ENCODE results near the gene AGBL4. TPM values are rescaled to one million over a fixed set of nuclear protein-coding genes. Genes with fewer than 3 reads are reported as not detected.

Gene AGBL4
- total RNA-seq, 2 donors from 2014 or later = not detected

GRCh38 chr1:49465486-49466185 lies 558.1 kb downstream of the AGBL4 start:
- no peaks in the 10 kb centered on the region for H3K9me3 ChIP-seq
- H3K36me3 ChIP-seq = no peaks in the 10 kb centered on the region
- ATAC-seq (ENCODE audit: insufficient number of reproducible peaks, low FRiP score, low read depth) (no peak), DNase-seq (ENCODE audit: low spot score) (no peak)
- H3K4me3 ChIP-seq = no peak overlapping the region
- TF ChIP-seq CTCF (IDR thresholded peaks at IDR 0.05) = no peak
- H3K27me3 ChIP-seq (replicated peaks; ENCODE audit: insufficient read depth) = no peaks in the 10 kb centered on the region
- H3K4me1 ChIP-seq (ENCODE audit: control insufficient read depth in 1 of 2, low read depth in 2 of 2) = no peaks in the 10 kb centered on the region
- H3K27ac ChIP-seq = no peak overlapping the region

- TF ChIP-seq CTCF (IDR thresholded peaks at IDR 0.05) = no peak
- no peaks in the 10 kb centered on the region for H3K36me3 ChIP-seq
- H3K27ac ChIP-seq = no peak overlapping the region
- no peaks in the 10 kb centered on the region for H3K4me1 ChIP-seq (ENCODE audit: control insufficient read depth in 1 of 2, low read depth in 2 of 2)
- no peak overlapping the region for H3K4me3 ChIP-seq
- DNase-seq (ENCODE audit: low spot score) = no peak
- H3K27me3 ChIP-seq (replicated peaks; ENCODE audit: insufficient read depth) = no peaks in the 10 kb centered on the region
- H3K9me3 ChIP-seq = no peaks in the 10 kb centered on the region
- no peak for ATAC-seq (ENCODE audit: insufficient number of reproducible peaks, low FRiP score, low read depth)
These were observed 575.6 kb downstream of the AGBL4 start for GRCh38 chr1:49448200-49448599.

GRCh38 chr1:49436865-49437264 lies 586.9 kb downstream of the AGBL4 start:
- no peaks in the 10 kb centered on the region for H3K4me1 ChIP-seq (ENCODE audit: control insufficient read depth in 1 of 2, low read depth in 2 of 2)
- no peak overlapping the region for H3K4me3 ChIP-seq
- H3K27ac ChIP-seq = no peak overlapping the region
- no peak for TF ChIP-seq CTCF (IDR thresholded peaks at IDR 0.05)
- ATAC-seq (ENCODE audit: insufficient number of reproducible peaks, low FRiP score, low read depth) = no peak
- H3K9me3 ChIP-seq = peaks cover 3% of the 10 kb centered on the region
- no peaks in the 10 kb centered on the region for H3K27me3 ChIP-seq (replicated peaks; ENCODE audit: insufficient read depth)
- no peaks in the 10 kb centered on the region for H3K36me3 ChIP-seq
- no peak for DNase-seq (ENCODE audit: low spot score)

GRCh38 chr1:49435291-49435690 lies 588.5 kb downstream of the AGBL4 start:
- H3K27ac ChIP-seq = no peak overlapping the region
- ATAC-seq (ENCODE audit: insufficient number of reproducible peaks, low FRiP score, low read depth) (no peak), DNase-seq (ENCODE audit: low spot score) (no peak)
- no peaks in the 10 kb centered on the region for H3K27me3 ChIP-seq (replicated peaks; ENCODE audit: insufficient read depth)
- no peak for TF ChIP-seq CTCF (IDR thresholded peaks at IDR 0.05)
- no peaks in the 10 kb centered on the region for H3K4me1 ChIP-seq (ENCODE audit: control insufficient read depth in 1 of 2, low read depth in 2 of 2)
- H3K36me3 ChIP-seq = no peaks in the 10 kb centered on the region
- no peak overlapping the region for H3K4me3 ChIP-seq
- H3K9me3 ChIP-seq = no peaks in the 10 kb centered on the region

- no peaks in the 10 kb centered on the region for H3K4me1 ChIP-seq (ENCODE audit: control insufficient read depth in 1 of 2, low read depth in 2 of 2)
- no peak overlapping the region for H3K4me3 ChIP-seq
- H3K9me3 ChIP-seq = no peaks in the 10 kb centered on the region
- H3K27ac ChIP-seq = no peak overlapping the region
- no peak for TF ChIP-seq CTCF (IDR thresholded peaks at IDR 0.05)
- no peaks in the 10 kb centered on the region for H3K36me3 ChIP-seq
- H3K27me3 ChIP-seq (replicated peaks; ENCODE audit: insufficient read depth) = no peaks in the 10 kb centered on the region
- DNase-seq (ENCODE audit: low spot score) (no peak), ATAC-seq (ENCODE audit: insufficient number of reproducible peaks, low FRiP score, low read depth) (no peak)
These were observed 599.0 kb downstream of the AGBL4 start for GRCh38 chr1:49424782-49425181.
